ENCODE measurements around the gene CRIM1. TPM values are rescaled to one million over a fixed set of nuclear protein-coding genes. Genes with fewer than 3 reads are reported as not detected.
"Not testable (repeated sequence)": the region's sequence is repeated elsewhere in the genome, so short reads cannot be mapped to it uniquely, and the experiment has no call there.

Gene CRIM1
- total RNA-seq, 2 donors from 2014 or later: 26.7 to 26.9 TPM

- Mint-ChIP-seq H3K27ac (no peak overlapping the region), H3K4me3 (no peak overlapping the region), H3K27me3 (ENCODE audit: insufficient read depth) (no peaks in the 10 kb centered on the region), H3K9me3 (no peaks in the 10 kb centered on the region), H3K4me1 (peaks cover 77% of the 10 kb centered on the region), H3K36me3 (ENCODE audit: low read depth) (no peaks in the 10 kb centered on the region)
- H3K9me3 ChIP-seq (ENCODE audit: control insufficient read depth, low read length): no peaks in the 10 kb centered on the region
- TF ChIP-seq CTCF (conservative IDR thresholded peaks at IDR 0.05): no peak
- H3K27me3 ChIP-seq (ENCODE audit: control insufficient read depth, insufficient read depth, low read length, poor library complexity, severe bottlenecking): no peaks in the 10 kb centered on the region
- no peak overlapping the region for H3K9ac ChIP-seq (ENCODE audit: extremely low read depth, low read length, poor library complexity, severe bottlenecking)
- WGBS, 2 experiments (ENCODE audit: insufficient coverage in 1 of 2, insufficient read length in 1 of 2): 71 to 84% methylated on average over 2 to 3 of the region's 3 CpGs
- no peak overlapping the region for H3K4me3 ChIP-seq (ENCODE audit: low read length)
- DNase-seq: no peak
- H3K4me1 ChIP-seq (ENCODE audit: control insufficient read depth, insufficient read depth, low read length): peaks cover 18% of the 10 kb centered on the region
- no peaks in the 10 kb centered on the region for H3K36me3 ChIP-seq (ENCODE audit: control insufficient read depth, insufficient read depth, low read length)
- no peak overlapping the region for H3K27ac ChIP-seq (ENCODE audit: low read depth, low read length)
Measured at GRCh38 chr2:36362291-36362690, 6.7 kb downstream of the CRIM1 start.

GRCh38 chr2:36363085-36363484 lies 7.5 kb downstream of the CRIM1 start:
- WGBS, 2 experiments (ENCODE audit: insufficient coverage in 1 of 2, insufficient read length in 1 of 2): 83 to 87% methylated on average over 1 to 2 of the region's 2 CpGs
- DNase-seq; H3K27ac ChIP-seq (ENCODE audit: low read depth, low read length): not testable (repeated sequence)

GRCh38 chr2:36366491-36367120 lies 11.0 kb downstream of the CRIM1 start:
- no peak for DNase-seq
- H3K27me3 ChIP-seq (ENCODE audit: control insufficient read depth, insufficient read depth, low read length, poor library complexity, severe bottlenecking): no peaks in the 10 kb centered on the region
- Mint-ChIP-seq H3K27ac (no peak overlapping the region), H3K27me3 (ENCODE audit: insufficient read depth) (no peaks in the 10 kb centered on the region), H3K36me3 (ENCODE audit: low read depth) (no peaks in the 10 kb centered on the region), H3K4me1 (peaks cover 70% of the 10 kb centered on the region), H3K4me3 (no peak overlapping the region), H3K9me3 (no peaks in the 10 kb centered on the region)
- peak overlapping the region; percentile 19 for H3K4me3 ChIP-seq (ENCODE audit: low read length)
- H3K36me3 ChIP-seq (ENCODE audit: control insufficient read depth, insufficient read depth, low read length): peaks cover 8% of the 10 kb centered on the region
- WGBS, 2 experiments (ENCODE audit: insufficient coverage in 1 of 2, insufficient read length in 1 of 2): 53 to 58% methylated on average over 2 to 3 of the region's 3 CpGs
- TF ChIP-seq CTCF (conservative IDR thresholded peaks at IDR 0.05): no peak
- H3K9ac ChIP-seq (ENCODE audit: extremely low read depth, low read length, poor library complexity, severe bottlenecking): no peak overlapping the region
- H3K9me3 ChIP-seq (ENCODE audit: control insufficient read depth, low read length): no peaks in the 10 kb centered on the region
- no peak overlapping the region for H3K27ac ChIP-seq (ENCODE audit: low read depth, low read length)
- H3K4me1 ChIP-seq (ENCODE audit: control insufficient read depth, insufficient read depth, low read length): peaks cover 35% of the 10 kb centered on the region

More at GRCh38 chr2:36363085-36363484, 7.5 kb downstream of the CRIM1 start:
- H3K9ac ChIP-seq (ENCODE audit: extremely low read depth, low read length, poor library complexity, severe bottlenecking); H3K36me3 ChIP-seq (ENCODE audit: control insufficient read depth, insufficient read depth, low read length); H3K27me3 ChIP-seq (ENCODE audit: control insufficient read depth, insufficient read depth, low read length, poor library complexity, severe bottlenecking); H3K9me3 ChIP-seq (ENCODE audit: control insufficient read depth, low read length); H3K27ac Mint-ChIP-seq; H3K27me3 Mint-ChIP-seq (ENCODE audit: insufficient read depth); H3K4me3 Mint-ChIP-seq; H3K4me3 ChIP-seq (ENCODE audit: low read length); H3K9me3 Mint-ChIP-seq; H3K36me3 Mint-ChIP-seq (ENCODE audit: low read depth): not testable (repeated sequence)
- H3K4me1 ChIP-seq (ENCODE audit: control insufficient read depth, insufficient read depth, low read length): peaks cover 22% of the 10 kb centered on the region
- H3K4me1 Mint-ChIP-seq: peaks cover 79% of the 10 kb centered on the region

- WGBS, 2 experiments (ENCODE audit: insufficient coverage in 1 of 2, insufficient read length in 1 of 2): 60 to 65% methylated on average over 3 to 4 of the region's 4 CpGs
- peak overlapping the region; percentile 70 for H3K4me3 ChIP-seq (ENCODE audit: low read length)
Measured at GRCh38 chr2:36367486-36367885, 11.9 kb downstream of the CRIM1 start.

More at GRCh38 chr2:36367486-36367885, 11.9 kb downstream of the CRIM1 start:
- no peaks in the 10 kb centered on the region for H3K9me3 ChIP-seq (ENCODE audit: control insufficient read depth, low read length)
- no peaks in the 10 kb centered on the region for H3K27me3 Mint-ChIP-seq (ENCODE audit: insufficient read depth)
- no peak for DNase-seq
- H3K9ac ChIP-seq (ENCODE audit: extremely low read depth, low read length, poor library complexity, severe bottlenecking): peak overlapping the region; percentile 23
- H3K4me1 ChIP-seq (ENCODE audit: control insufficient read depth, insufficient read depth, low read length): peaks cover 43% of the 10 kb centered on the region
- no peaks in the 10 kb centered on the region for H3K36me3 Mint-ChIP-seq (ENCODE audit: low read depth)
- H3K27me3 ChIP-seq (ENCODE audit: control insufficient read depth, insufficient read depth, low read length, poor library complexity, severe bottlenecking): no peaks in the 10 kb centered on the region
- H3K4me3 Mint-ChIP-seq: no peak overlapping the region
- H3K27ac Mint-ChIP-seq: peak overlapping the region; percentile 57
- no peak for TF ChIP-seq CTCF (conservative IDR thresholded peaks at IDR 0.05)
- H3K4me1 Mint-ChIP-seq: peaks cover 71% of the 10 kb centered on the region
- no peaks in the 10 kb centered on the region for H3K9me3 Mint-ChIP-seq
- peaks cover 8% of the 10 kb centered on the region for H3K36me3 ChIP-seq (ENCODE audit: control insufficient read depth, insufficient read depth, low read length)
- H3K27ac ChIP-seq (ENCODE audit: low read depth, low read length): no peak overlapping the region

Data from endodermal cell (in vitro differentiated cells).